ENCODE results near the gene SV2A. TPM values are rescaled to one million over a fixed set of nuclear protein-coding genes. Genes with fewer than 3 reads are reported as not detected.
"Not testable (repeated sequence)": the region's sequence is repeated elsewhere in the genome, so short reads cannot be mapped to it uniquely, and the experiment has no call there.

Gene SV2A
- total and polyA plus RNA-seq, 4 donors: 0.13 to 0.51 (median 0.24) TPM

DNA sequence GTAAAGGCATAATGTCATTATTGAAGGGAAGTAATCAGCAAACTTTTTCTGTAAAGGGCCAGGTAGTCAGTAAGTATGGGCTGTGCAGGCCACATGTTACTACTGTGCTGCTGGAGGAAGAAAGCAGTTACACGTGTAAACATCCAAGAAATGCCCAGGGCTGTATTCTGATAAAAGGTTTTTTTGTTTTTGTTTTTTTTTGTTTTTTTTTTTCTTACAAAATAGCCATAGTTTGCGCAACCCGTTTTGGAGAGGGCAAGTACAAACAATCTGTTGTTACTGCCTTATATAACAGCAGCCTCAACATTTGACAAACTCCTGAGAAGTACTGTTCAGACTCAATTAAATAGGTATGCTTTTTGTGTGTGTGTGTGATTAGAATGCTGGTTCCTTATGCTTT, 45.7 kb upstream of the SV2A start:
- Histone ChIP-seq H3K9me3 (ENCODE audit: control insufficient read depth in 4 of 4, low read length in 3 of 4) (no peaks in the 10 kb centered on the region), H3K27ac (ENCODE audit: low read depth in 1 of 2, low read length in 2 of 2) (peak overlapping the region; percentile 46 to 60), H3K4me1 (ENCODE audit: control insufficient read depth in 4 of 4, insufficient read depth in 4 of 4, low read length in 3 of 4) (peaks cover 4 to 31% (median 16%) of the 10 kb centered on the region in 4 donors), H3K27me3 (ENCODE audit: control insufficient read depth in 4 of 4, insufficient read depth in 4 of 4, low read length in 3 of 4) (no peaks in the 10 kb centered on the region), H3K4me3 (ENCODE audit: low read depth in 1 of 3, low read length in 3 of 3) (no peak overlapping the region), H3K36me3 (ENCODE audit: control insufficient read depth in 4 of 4, insufficient read depth in 3 of 4, low read depth in 1 of 4, low read length in 3 of 4) (peaks cover 5 to 25% (median 11%) of the 10 kb centered on the region in 4 donors), H3K9ac (ENCODE audit: low read depth in 1 of 2, low read length in 2 of 2) (peak overlapping the region in 1 of 2 donors; percentile 29)
- TF ChIP-seq SP1 (IDR thresholded peaks at IDR 0.05): no peak
- peak in 1 of 2 donors; percentile 33 for TF ChIP-seq RXRA (IDR thresholded peaks at IDR 0.05)
- TF ChIP-seq HNF4A (conservative IDR thresholded peaks at IDR 0.05): peak; percentile 18 to 44
- 27% methylated on average over 3 of the region's 3 CpGs for WGBS
- no peak for DNase-seq (ENCODE audit: low spot score)

DNA sequence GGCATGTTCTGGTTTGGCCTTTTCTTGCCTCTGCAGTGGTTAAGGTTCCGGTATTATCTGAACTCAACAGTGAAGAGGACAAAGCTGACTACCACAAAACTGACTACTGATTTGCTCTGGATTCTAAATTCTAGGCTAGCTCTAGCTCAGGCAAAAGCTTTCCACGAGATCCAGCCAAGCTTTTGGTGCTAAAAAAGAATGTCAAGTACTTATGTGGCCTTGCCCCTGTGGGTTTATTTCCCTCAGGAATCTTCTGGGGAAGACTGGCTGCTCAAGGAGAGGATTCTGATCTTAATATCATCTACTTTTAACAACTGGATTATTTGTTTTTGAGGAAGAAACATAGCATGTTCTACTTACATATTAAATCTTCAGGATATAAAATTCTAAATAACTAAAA, 45.1 kb upstream of the SV2A start:
- 60% methylated on average over 2 of the region's 2 CpGs for WGBS
- no peak overlapping the region for H3K9ac ChIP-seq (ENCODE audit: low read depth in 1 of 2, low read length in 2 of 2)
- no peaks in the 10 kb centered on the region for H3K27me3 ChIP-seq (ENCODE audit: control insufficient read depth in 4 of 4, insufficient read depth in 4 of 4, low read length in 3 of 4)
- no peak overlapping the region for H3K4me3 ChIP-seq (ENCODE audit: low read depth in 1 of 3, low read length in 3 of 3)
- H3K9me3 ChIP-seq (ENCODE audit: control insufficient read depth in 4 of 4, low read length in 3 of 4): no peaks in the 10 kb centered on the region
- peak overlapping the region; percentile 60 to 66 for H3K27ac ChIP-seq (ENCODE audit: low read depth in 1 of 2, low read length in 2 of 2)
- peaks cover 5 to 25% (median 14%) of the 10 kb centered on the region in 4 donors for H3K36me3 ChIP-seq (ENCODE audit: control insufficient read depth in 4 of 4, insufficient read depth in 3 of 4, low read depth in 1 of 4, low read length in 3 of 4)
- TF ChIP-seq HNF4G (IDR thresholded peaks at IDR 0.05) (no peak), RAD21 (IDR thresholded peaks at IDR 0.05) (no peak)
- TF ChIP-seq, protein P1, sequence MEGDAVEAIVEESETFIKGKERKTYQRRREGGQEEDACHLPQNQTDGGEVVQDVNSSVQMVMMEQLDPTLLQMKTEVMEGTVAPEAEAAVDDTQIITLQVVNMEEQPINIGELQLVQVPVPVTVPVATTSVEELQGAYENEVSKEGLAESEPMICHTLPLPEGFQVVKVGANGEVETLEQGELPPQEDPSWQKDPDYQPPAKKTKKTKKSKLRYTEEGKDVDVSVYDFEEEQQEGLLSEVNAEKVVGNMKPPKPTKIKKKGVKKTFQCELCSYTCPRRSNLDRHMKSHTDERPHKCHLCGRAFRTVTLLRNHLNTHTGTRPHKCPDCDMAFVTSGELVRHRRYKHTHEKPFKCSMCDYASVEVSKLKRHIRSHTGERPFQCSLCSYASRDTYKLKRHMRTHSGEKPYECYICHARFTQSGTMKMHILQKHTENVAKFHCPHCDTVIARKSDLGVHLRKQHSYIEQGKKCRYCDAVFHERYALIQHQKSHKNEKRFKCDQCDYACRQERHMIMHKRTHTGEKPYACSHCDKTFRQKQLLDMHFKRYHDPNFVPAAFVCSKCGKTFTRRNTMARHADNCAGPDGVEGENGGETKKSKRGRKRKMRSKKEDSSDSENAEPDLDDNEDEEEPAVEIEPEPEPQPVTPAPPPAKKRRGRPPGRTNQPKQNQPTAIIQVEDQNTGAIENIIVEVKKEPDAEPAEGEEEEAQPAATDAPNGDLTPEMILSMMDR (IDR thresholded peaks at IDR 0.05; ENCODE audit: low read depth, low read length, missing input control): no peak
- no peak for DNase-seq (ENCODE audit: low spot score)
- H3K4me1 ChIP-seq (ENCODE audit: control insufficient read depth in 4 of 4, insufficient read depth in 4 of 4, low read length in 3 of 4): peaks cover 4 to 31% (median 16%) of the 10 kb centered on the region in 4 donors

DNA sequence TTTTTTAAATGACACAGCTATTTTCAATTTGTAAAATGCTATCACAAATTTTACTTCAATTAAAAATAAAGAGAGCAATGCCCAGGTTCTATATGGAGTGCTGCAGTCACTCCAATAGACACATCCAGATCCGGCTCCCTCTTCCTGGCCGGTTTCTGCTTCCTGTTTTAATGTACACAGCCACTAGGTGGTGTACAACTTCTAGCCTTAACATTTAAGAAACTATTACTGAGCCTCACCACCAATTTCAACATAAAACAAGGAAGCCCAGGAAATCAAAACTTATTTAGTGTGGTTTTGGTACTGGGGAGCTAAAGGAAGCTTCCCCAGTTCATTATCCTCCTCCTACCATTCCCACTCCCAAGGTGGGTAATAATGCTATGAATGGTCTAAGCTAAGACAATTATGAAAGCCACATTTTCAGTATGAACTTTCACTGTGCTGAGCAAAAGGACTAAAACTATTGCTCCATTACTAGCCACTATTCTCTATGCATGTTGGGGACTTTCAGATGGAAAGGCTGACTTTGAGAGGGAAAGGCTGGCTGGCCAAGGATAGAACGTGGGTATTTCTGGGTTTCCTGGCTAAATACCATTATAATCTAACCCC, 44.5 kb upstream of the SV2A start:
- Histone ChIP-seq H3K27ac (ENCODE audit: low read depth in 1 of 2, low read length in 2 of 2) (peak overlapping the region; percentile 60 to 66), H3K9ac (ENCODE audit: low read depth in 1 of 2, low read length in 2 of 2) (no peak overlapping the region), H3K27me3 (ENCODE audit: control insufficient read depth in 4 of 4, insufficient read depth in 4 of 4, low read length in 3 of 4) (no peaks in the 10 kb centered on the region), H3K4me1 (ENCODE audit: control insufficient read depth in 4 of 4, insufficient read depth in 4 of 4, low read length in 3 of 4) (peaks cover 4 to 29% (median 16%) of the 10 kb centered on the region in 4 donors), H3K36me3 (ENCODE audit: control insufficient read depth in 4 of 4, insufficient read depth in 3 of 4, low read depth in 1 of 4, low read length in 3 of 4) (peaks cover 5 to 21% (median 14%) of the 10 kb centered on the region in 4 donors), H3K9me3 (ENCODE audit: control insufficient read depth in 4 of 4, low read length in 3 of 4) (no peaks in the 10 kb centered on the region), H3K4me3 (ENCODE audit: low read depth in 1 of 3, low read length in 3 of 3) (no peak overlapping the region)
- peak; percentile 39 for DNase-seq (ENCODE audit: low spot score)
- WGBS: 19% methylated on average over 3 of the region's 3 CpGs
- TF ChIP-seq GABPA (IDR thresholded peaks at IDR 0.05 in 1 of 2, conservative IDR thresholded peaks at IDR 0.05 in 1 of 2): peak; percentile 39 to 57
- peak in 1 of 2 donors; percentile 8 for TF ChIP-seq HNF4A (conservative IDR thresholded peaks at IDR 0.05)
- TF ChIP-seq RXRA (IDR thresholded peaks at IDR 0.05): peak; percentile 10 to 38
- TF ChIP-seq EGR1 (IDR thresholded peaks at IDR 0.05; ENCODE audit: low read depth in 2 of 2): no peak
- TF ChIP-seq TAF1 (conservative IDR thresholded peaks at IDR 0.05): no peak
- TF ChIP-seq, protein P1 (IDR thresholded peaks at IDR 0.05; ENCODE audit: low read depth, low read length, missing input control): peak; percentile 78
- no peak for TF ChIP-seq YY1 (IDR thresholded peaks at IDR 0.05)
- peak; percentile 96 to 98 for TF ChIP-seq RAD21 (IDR thresholded peaks at IDR 0.05)

DNA sequence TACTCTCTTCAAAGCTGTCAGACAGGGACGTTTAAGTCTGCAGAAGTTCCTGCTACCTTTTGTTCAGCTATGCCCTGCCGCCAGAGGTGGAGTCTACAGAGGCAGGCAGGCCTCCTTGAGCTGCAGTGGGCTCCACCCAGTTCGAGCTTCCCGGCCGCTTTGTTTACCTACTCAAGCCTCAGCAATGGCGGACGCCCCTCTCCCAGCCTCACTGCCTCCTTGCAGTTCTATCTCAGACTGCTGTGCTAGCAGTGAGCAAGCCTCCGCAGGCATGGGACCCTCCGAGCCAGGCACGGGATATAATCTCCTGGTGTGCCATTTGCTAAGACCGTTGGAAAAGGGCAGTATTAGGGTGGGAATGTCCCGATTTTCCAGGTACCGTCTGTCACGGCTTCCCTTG, 39.9 kb upstream of the SV2A start:
- not testable (repeated sequence) for H3K9ac ChIP-seq (ENCODE audit: low read depth in 1 of 2, low read length in 2 of 2); H3K9me3 ChIP-seq (ENCODE audit: control insufficient read depth in 4 of 4, low read length in 3 of 4); DNase-seq (ENCODE audit: low spot score); H3K4me1 ChIP-seq (ENCODE audit: control insufficient read depth in 4 of 4, insufficient read depth in 4 of 4, low read length in 3 of 4); H3K4me3 ChIP-seq (ENCODE audit: low read depth in 1 of 3, low read length in 3 of 3); H3K27me3 ChIP-seq (ENCODE audit: control insufficient read depth in 4 of 4, insufficient read depth in 4 of 4, low read length in 3 of 4); H3K27ac ChIP-seq (ENCODE audit: low read depth in 1 of 2, low read length in 2 of 2)
- WGBS: 97% methylated on average over 14 of the region's 14 CpGs
- H3K36me3 ChIP-seq (ENCODE audit: control insufficient read depth in 4 of 4, insufficient read depth in 3 of 4, low read depth in 1 of 4, low read length in 3 of 4): peaks cover 3 to 10% (median 9%) of the 10 kb centered on the region in 4 donors

Measured in liver (tissue), 9 donors.